ENCODE results near the gene LRRK1. TPM values are rescaled to one million over a fixed set of nuclear protein-coding genes. Genes with fewer than 3 reads are reported as not detected.

The LRRK1 gene
- total and polyA plus RNA-seq, 2 of the 13 experiments (the other 11 are each of a cell fraction or from before 2014, with no cell fraction given) = 0.13 to 1.2 TPM

DNA sequence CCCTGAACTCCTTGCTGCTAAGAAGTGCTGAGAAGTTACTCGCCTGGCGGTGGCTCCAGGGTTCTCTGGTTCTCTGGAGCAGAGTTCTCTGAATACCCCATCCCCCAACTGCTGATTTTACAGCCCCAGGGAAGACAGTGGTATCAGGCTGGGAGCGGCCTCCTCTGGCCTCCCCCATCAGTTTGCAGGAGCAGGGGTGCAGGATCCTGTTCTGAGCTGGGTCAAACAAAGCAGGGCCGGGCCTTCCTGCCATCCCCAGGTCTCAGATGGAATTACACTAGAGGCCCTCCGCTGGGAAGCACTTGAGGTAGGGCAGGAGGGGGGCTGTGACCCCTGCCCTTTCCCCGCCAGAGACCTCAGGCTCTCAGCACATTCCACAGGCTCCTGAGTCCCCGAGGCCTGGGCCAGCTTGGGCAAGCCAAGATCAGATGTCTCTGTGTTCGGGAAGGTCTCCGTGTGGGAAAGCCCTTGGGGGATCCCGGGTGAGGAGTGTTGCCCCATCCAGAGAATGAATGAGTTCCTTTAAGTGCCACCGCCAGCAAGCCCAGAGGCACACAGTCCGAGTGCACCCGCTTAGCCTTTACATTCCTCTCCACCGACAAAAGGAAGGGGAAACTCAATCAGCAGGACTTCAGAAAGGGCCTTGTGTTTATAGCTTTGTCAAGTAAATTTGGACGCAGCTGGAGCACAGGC lies 149.9 kb downstream of the LRRK1 start (continued):
- TF ChIP-seq, protein P1, sequence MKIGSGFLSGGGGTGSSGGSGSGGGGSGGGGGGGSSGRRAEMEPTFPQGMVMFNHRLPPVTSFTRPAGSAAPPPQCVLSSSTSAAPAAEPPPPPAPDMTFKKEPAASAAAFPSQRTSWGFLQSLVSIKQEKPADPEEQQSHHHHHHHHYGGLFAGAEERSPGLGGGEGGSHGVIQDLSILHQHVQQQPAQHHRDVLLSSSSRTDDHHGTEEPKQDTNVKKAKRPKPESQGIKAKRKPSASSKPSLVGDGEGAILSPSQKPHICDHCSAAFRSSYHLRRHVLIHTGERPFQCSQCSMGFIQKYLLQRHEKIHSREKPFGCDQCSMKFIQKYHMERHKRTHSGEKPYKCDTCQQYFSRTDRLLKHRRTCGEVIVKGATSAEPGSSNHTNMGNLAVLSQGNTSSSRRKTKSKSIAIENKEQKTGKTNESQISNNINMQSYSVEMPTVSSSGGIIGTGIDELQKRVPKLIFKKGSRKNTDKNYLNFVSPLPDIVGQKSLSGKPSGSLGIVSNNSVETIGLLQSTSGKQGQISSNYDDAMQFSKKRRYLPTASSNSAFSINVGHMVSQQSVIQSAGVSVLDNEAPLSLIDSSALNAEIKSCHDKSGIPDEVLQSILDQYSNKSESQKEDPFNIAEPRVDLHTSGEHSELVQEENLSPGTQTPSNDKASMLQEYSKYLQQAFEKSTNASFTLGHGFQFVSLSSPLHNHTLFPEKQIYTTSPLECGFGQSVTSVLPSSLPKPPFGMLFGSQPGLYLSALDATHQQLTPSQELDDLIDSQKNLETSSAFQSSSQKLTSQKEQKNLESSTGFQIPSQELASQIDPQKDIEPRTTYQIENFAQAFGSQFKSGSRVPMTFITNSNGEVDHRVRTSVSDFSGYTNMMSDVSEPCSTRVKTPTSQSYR (CRISPR knock-in tag; IDR thresholded peaks at IDR 0.05; ENCODE audit: borderline replicate concordance) = 0 out of 2 replicates have a peak, but pooled peaks have one; percentile 13
- TF ChIP-seq MED1 (CRISPR knock-in tag; IDR thresholded peaks at IDR 0.05) = peak; percentile 59
- TF ChIP-seq, protein P2, sequence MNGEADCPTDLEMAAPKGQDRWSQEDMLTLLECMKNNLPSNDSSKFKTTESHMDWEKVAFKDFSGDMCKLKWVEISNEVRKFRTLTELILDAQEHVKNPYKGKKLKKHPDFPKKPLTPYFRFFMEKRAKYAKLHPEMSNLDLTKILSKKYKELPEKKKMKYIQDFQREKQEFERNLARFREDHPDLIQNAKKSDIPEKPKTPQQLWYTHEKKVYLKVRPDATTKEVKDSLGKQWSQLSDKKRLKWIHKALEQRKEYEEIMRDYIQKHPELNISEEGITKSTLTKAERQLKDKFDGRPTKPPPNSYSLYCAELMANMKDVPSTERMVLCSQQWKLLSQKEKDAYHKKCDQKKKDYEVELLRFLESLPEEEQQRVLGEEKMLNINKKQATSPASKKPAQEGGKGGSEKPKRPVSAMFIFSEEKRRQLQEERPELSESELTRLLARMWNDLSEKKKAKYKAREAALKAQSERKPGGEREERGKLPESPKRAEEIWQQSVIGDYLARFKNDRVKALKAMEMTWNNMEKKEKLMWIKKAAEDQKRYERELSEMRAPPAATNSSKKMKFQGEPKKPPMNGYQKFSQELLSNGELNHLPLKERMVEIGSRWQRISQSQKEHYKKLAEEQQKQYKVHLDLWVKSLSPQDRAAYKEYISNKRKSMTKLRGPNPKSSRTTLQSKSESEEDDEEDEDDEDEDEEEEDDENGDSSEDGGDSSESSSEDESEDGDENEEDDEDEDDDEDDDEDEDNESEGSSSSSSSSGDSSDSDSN (CRISPR knock-in tag; IDR thresholded peaks at IDR 0.05) = 0 out of 2 replicates have a peak, but pooled peaks have one; percentile 35
- TF ChIP-seq, protein P3, sequence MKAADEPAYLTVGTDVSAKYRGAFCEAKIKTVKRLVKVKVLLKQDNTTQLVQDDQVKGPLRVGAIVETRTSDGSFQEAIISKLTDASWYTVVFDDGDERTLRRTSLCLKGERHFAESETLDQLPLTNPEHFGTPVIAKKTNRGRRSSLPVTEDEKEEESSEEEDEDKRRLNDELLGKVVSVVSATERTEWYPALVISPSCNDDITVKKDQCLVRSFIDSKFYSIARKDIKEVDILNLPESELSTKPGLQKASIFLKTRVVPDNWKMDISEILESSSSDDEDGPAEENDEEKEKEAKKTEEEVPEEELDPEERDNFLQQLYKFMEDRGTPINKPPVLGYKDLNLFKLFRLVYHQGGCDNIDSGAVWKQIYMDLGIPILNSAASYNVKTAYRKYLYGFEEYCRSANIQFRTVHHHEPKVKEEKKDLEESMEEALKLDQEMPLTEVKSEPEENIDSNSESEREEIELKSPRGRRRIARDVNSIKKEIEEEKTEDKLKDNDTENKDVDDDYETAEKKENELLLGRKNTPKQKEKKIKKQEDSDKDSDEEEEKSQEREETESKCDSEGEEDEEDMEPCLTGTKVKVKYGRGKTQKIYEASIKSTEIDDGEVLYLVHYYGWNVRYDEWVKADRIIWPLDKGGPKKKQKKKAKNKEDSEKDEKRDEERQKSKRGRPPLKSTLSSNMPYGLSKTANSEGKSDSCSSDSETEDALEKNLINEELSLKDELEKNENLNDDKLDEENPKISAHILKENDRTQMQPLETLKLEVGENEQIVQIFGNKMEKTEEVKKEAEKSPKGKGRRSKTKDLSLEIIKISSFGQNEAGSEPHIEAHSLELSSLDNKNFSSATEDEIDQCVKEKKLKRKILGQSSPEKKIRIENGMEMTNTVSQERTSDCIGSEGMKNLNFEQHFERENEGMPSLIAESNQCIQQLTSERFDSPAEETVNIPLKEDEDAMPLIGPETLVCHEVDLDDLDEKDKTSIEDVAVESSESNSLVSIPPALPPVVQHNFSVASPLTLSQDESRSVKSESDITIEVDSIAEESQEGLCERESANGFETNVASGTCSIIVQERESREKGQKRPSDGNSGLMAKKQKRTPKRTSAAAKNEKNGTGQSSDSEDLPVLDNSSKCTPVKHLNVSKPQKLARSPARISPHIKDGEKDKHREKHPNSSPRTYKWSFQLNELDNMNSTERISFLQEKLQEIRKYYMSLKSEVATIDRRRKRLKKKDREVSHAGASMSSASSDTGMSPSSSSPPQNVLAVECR (CRISPR knock-in tag; IDR thresholded peaks at IDR 0.05; ENCODE audit: borderline replicate concordance) = no peak; the same call in 1 of the 2 replicates
- peak; percentile 45; the same call in 1 of the 2 replicates for TF ChIP-seq HDAC2 (CRISPR knock-in tag; IDR thresholded peaks at IDR 0.05)
- TF ChIP-seq ZNF598 (CRISPR knock-in tag; IDR thresholded peaks at IDR 0.05; ENCODE audit: borderline replicate concordance) = 0 out of 2 replicates have a peak, but pooled peaks have one; percentile 65
- TF ChIP-seq TBX2 (CRISPR knock-in tag; IDR thresholded peaks at IDR 0.05; ENCODE audit: borderline replicate concordance) = peak; percentile 54
- TF ChIP-seq, protein P4, sequence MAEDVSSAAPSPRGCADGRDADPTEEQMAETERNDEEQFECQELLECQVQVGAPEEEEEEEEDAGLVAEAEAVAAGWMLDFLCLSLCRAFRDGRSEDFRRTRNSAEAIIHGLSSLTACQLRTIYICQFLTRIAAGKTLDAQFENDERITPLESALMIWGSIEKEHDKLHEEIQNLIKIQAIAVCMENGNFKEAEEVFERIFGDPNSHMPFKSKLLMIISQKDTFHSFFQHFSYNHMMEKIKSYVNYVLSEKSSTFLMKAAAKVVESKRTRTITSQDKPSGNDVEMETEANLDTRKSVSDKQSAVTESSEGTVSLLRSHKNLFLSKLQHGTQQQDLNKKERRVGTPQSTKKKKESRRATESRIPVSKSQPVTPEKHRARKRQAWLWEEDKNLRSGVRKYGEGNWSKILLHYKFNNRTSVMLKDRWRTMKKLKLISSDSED (CRISPR knock-in tag; IDR thresholded peaks at IDR 0.05) = no peak
- TF ChIP-seq, protein P5, sequence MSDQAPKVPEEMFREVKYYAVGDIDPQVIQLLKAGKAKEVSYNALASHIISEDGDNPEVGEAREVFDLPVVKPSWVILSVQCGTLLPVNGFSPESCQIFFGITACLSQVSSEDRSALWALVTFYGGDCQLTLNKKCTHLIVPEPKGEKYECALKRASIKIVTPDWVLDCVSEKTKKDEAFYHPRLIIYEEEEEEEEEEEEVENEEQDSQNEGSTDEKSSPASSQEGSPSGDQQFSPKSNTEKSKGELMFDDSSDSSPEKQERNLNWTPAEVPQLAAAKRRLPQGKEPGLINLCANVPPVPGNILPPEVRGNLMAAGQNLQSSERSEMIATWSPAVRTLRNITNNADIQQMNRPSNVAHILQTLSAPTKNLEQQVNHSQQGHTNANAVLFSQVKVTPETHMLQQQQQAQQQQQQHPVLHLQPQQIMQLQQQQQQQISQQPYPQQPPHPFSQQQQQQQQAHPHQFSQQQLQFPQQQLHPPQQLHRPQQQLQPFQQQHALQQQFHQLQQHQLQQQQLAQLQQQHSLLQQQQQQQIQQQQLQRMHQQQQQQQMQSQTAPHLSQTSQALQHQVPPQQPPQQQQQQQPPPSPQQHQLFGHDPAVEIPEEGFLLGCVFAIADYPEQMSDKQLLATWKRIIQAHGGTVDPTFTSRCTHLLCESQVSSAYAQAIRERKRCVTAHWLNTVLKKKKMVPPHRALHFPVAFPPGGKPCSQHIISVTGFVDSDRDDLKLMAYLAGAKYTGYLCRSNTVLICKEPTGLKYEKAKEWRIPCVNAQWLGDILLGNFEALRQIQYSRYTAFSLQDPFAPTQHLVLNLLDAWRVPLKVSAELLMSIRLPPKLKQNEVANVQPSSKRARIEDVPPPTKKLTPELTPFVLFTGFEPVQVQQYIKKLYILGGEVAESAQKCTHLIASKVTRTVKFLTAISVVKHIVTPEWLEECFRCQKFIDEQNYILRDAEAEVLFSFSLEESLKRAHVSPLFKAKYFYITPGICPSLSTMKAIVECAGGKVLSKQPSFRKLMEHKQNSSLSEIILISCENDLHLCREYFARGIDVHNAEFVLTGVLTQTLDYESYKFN (CRISPR knock-in tag; conservative IDR thresholded peaks at IDR 0.05) = peak; percentile 27
- no peak for TF ChIP-seq STAT5B (CRISPR knock-in tag; IDR thresholded peaks at IDR 0.05)
- TF ChIP-seq ZNF337 (CRISPR knock-in tag; IDR thresholded peaks at IDR 0.05; ENCODE audit: borderline replicate concordance, low read depth) = peak; percentile 53; the same call in 1 of the 2 replicates
